ENCODE data around the gene ERI2.

GRCh38 chr16:20807862-20808261, 1.6 kb upstream of the ERI2 start:
- TF ChIP-seq CTCF (IDR thresholded peaks at IDR 0.05; ENCODE audit: low read depth, low read length) (no peak), EZH2phosphoT487 (IDR thresholded peaks at IDR 0.05; ENCODE audit: low read depth) (no peak)

All from OCI-LY3 (cell line).